ENCODE results near the gene FHIP1A. TPM values are rescaled to one million over a fixed set of nuclear protein-coding genes. Genes with fewer than 3 reads are reported as not detected.

Gene FHIP1A
- total and polyA plus RNA-seq, 2 of the 13 experiments (the other 11 are each of a cell fraction or from before 2014, with no cell fraction given) = 4.1 to 6.2 TPM

DNA sequence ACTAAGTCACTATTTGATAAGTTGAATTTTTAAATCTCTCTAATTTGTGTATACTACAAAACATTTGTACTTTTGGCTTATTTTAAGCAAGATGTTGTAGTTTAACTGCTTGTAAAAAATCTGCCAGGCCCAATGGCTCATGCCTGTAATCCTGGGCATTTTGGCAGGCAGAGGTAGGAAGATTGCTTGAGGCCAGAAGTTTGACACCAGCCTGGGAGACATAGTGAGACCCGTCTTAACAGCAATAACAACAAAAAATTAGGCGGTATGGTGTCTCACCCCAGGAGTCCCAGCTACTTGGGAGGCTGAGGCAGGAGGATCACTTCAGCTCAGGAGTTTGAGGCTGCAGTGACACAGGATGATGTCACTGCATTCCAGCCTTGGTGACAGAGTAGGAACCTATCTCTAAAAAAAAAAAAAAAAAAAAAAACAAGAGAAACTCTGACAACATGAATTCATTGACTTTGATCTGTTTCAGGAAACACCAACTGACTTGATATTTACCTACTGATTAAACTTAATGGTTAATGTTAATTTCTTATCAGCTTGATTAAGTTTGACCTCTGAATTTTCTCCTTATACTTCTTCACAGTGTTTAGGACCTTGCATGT is 8.9 kb downstream of the FHIP1A start:
- Histone ChIP-seq H3K27ac (ENCODE audit: extremely low read length, insufficient read depth, low read length) (peak overlapping the region; percentile 34), H3K4me3 (replicated peaks in 1 of 3; ENCODE audit: insufficient read depth in 1 of 3, low read depth in 2 of 3, low read length in 3 of 3) (no peak overlapping the region), H3K9me3 (ENCODE audit: low read length) (no peaks in the 10 kb centered on the region), H2AFZ (ENCODE audit: low read length) (no peak overlapping the region), H3K4me1 (ENCODE audit: insufficient read depth, low read length) (peaks cover 26% of the 10 kb centered on the region), H3K36me3 (replicated peaks in 1 of 2; ENCODE audit: control insufficient read depth in 1 of 2, insufficient read depth in 2 of 2, low read length in 2 of 2) (no peaks in the 10 kb centered on the region), H3K79me2 (ENCODE audit: insufficient read depth, low read length) (peaks cover 4% of the 10 kb centered on the region), H3K4me2 (ENCODE audit: low read depth, low read length) (no peak overlapping the region), H4K20me1 (ENCODE audit: insufficient read depth, low read length) (no peaks in the 10 kb centered on the region), H3K9ac (ENCODE audit: insufficient read depth, low read depth, low read length) (no peak overlapping the region), H3K27me3 (ENCODE audit: control insufficient read depth in 1 of 2, insufficient read depth in 2 of 2, low read length in 2 of 2) (no peaks in the 10 kb centered on the region)
- WGBS (ENCODE audit: low lambda C conversion rate) = 89% methylated on average over 2 of the region's 2 CpGs
- POLR2A ChIA-PET = no interaction called here
- in situ Hi-C loops (cut with HindIII; ENCODE audit: extremely low pct_ligation_motif_present, low pct_unique_long_range_greater_than_20kb) (no loop called here), intact Hi-C loops (cut with micrococcal nuclease; ENCODE audit: unreplicated experiment) (no loop called here)
- ATAC-seq (no peak), FAIRE-seq (peak; percentile 42), DNase-seq (ENCODE audit: low spot score) (no peak)
- no TSS peak for BruUV-seq (replicated peaks)
- CTCF ChIA-PET (ENCODE audit: low intra/inter-chr PET ratio, low total read pairs) = no interaction called here
- TF ChIP-seq, protein P1, sequence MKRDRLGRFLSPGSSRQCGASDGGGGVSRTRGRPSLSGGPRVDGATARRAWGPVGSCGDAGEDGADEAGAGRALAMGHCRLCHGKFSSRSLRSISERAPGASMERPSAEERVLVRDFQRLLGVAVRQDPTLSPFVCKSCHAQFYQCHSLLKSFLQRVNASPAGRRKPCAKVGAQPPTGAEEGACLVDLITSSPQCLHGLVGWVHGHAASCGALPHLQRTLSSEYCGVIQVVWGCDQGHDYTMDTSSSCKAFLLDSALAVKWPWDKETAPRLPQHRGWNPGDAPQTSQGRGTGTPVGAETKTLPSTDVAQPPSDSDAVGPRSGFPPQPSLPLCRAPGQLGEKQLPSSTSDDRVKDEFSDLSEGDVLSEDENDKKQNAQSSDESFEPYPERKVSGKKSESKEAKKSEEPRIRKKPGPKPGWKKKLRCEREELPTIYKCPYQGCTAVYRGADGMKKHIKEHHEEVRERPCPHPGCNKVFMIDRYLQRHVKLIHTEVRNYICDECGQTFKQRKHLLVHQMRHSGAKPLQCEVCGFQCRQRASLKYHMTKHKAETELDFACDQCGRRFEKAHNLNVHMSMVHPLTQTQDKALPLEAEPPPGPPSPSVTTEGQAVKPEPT (CRISPR knock-in tag; IDR thresholded peaks at IDR 0.05; ENCODE audit: low read depth) = no peak
- no peak for TF ChIP-seq TP53 (CRISPR knock-in tag; conservative IDR thresholded peaks at IDR 0.05)
- TF ChIP-seq, protein P2, sequence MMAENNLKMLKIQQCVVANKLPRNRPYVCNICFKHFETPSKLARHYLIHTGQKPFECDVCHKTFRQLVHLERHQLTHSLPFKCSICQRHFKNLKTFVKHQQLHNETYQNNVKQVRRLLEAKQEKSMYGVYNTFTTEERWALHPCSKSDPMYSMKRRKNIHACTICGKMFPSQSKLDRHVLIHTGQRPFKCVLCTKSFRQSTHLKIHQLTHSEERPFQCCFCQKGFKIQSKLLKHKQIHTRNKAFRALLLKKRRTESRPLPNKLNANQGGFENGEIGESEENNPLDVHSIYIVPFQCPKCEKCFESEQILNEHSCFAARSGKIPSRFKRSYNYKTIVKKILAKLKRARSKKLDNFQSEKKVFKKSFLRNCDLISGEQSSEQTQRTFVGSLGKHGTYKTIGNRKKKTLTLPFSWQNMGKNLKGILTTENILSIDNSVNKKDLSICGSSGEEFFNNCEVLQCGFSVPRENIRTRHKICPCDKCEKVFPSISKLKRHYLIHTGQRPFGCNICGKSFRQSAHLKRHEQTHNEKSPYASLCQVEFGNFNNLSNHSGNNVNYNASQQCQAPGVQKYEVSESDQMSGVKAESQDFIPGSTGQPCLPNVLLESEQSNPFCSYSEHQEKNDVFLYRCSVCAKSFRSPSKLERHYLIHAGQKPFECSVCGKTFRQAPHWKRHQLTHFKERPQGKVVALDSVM (CRISPR knock-in tag; IDR thresholded peaks at IDR 0.05) = peak; percentile 96
- no peak for TF ChIP-seq TARDBP (CRISPR knock-in tag; IDR thresholded peaks at IDR 0.05)
- TF ChIP-seq, protein P3, sequence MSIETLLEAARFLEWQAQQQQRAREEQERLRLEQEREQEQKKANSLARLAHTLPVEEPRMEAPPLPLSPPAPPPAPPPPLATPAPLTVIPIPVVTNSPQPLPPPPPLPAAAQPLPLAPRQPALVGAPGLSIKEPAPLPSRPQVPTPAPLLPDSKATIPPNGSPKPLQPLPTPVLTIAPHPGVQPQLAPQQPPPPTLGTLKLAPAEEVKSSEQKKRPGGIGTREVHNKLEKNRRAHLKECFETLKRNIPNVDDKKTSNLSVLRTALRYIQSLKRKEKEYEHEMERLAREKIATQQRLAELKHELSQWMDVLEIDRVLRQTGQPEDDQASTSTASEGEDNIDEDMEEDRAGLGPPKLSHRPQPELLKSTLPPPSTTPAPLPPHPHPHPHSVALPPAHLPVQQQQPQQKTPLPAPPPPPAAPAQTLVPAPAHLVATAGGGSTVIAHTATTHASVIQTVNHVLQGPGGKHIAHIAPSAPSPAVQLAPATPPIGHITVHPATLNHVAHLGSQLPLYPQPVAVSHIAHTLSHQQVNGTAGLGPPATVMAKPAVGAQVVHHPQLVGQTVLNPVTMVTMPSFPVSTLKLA (IDR thresholded peaks at IDR 0.05) = no peak
- no peak for TF ChIP-seq ZNF652 (CRISPR knock-in tag; IDR thresholded peaks at IDR 0.05; ENCODE audit: borderline replicate concordance, low read depth)
- TF ChIP-seq, protein P4, sequence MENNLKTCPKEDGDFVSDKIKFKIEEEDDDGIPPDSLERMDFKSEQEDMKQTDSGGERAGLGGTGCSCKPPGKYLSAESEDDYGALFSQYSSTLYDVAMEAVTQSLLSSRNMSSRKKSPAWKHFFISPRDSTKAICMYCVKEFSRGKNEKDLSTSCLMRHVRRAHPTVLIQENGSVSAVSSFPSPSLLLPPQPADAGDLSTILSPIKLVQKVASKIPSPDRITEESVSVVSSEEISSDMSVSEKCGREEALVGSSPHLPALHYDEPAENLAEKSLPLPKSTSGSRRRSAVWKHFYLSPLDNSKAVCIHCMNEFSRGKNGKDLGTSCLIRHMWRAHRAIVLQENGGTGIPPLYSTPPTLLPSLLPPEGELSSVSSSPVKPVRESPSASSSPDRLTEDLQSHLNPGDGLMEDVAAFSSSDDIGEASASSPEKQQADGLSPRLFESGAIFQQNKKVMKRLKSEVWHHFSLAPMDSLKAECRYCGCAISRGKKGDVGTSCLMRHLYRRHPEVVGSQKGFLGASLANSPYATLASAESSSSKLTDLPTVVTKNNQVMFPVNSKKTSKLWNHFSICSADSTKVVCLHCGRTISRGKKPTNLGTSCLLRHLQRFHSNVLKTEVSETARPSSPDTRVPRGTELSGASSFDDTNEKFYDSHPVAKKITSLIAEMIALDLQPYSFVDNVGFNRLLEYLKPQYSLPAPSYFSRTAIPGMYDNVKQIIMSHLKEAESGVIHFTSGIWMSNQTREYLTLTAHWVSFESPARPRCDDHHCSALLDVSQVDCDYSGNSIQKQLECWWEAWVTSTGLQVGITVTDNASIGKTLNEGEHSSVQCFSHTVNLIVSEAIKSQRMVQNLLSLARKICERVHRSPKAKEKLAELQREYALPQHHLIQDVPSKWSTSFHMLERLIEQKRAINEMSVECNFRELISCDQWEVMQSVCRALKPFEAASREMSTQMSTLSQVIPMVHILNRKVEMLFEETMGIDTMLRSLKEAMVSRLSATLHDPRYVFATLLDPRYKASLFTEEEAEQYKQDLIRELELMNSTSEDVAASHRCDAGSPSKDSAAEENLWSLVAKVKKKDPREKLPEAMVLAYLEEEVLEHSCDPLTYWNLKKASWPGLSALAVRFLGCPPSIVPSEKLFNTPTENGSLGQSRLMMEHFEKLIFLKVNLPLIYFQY (CRISPR knock-in tag; IDR thresholded peaks at IDR 0.05; ENCODE audit: borderline replicate concordance) = no peak
- no peak for TF ChIP-seq ADNP (CRISPR knock-in tag; IDR thresholded peaks at IDR 0.05)
- no peak for TF ChIP-seq SRSF1 (optimal IDR thresholded peaks at IDR 0.05; ENCODE audit: low read depth, low read length)
- no peak for TF ChIP-seq ZNF282 (IDR thresholded peaks at IDR 0.05; ENCODE audit: partially characterized antibody)
- TF ChIP-seq CREM (IDR thresholded peaks at IDR 0.05) = no peak
- TF ChIP-seq CREM (CRISPR knock-in tag; IDR thresholded peaks at IDR 0.05) = no peak

Measured in HepG2 (cell line).